NCI-H510A treated with DMSO at 0.1 percent for 48 hours (cell line): ENCODE results near the gene GAB3.
"Not testable (repeated sequence)": the region's sequence is repeated elsewhere in the genome, so short reads cannot be mapped to it uniquely, and the experiment has no call there.

Experiments
- DNase-seq: peaks from one replicate; lab custom pipeline; 2025; lab: John Stamatoyannopoulos, UW

Gene GAB3

DNA sequence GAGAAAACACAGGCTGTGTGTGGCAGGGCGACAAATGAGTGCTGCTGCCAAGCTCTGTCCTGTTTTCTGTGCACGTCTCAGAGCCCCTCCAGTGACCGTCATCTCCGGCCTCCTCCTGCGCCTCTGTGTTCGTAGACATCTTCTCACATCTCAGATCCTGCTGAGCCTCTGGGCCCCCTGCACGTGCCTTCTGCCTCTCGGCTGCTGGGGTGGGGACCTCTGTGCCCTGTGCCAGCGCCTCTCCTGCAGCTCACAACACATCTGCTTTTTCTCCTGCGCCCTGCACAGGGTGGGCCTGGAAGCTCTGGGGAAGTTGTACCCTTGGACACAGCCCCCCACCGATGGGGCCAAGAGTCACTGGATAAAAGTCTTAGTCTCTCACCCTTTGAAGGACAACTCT lies 95.1 kb downstream of the GAB3 start:
- no peak for DNase-seq

GRCh38 chrX:154655346-154655745 lies 95.5 kb downstream of the GAB3 start:
- no peak for DNase-seq

DNA sequence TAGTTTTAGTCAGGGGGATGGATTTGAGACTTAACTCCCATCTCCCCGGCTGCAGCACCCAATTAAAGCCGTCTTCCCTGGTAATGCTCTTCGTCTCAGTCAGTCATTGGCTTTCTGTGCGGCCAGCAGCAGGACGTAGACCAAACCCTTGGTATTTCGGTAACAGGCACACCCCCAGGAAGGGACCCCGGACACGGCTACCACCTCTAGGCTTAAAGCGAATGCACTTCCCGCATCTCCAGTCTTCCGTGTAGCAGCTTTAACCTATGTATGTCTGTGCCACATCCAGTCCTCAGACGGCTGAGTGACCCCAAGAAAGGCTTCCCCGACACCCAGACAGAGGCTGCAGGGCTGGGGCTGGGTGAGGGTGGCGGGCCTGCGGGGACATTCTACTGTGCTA lies 96.0 kb downstream of the GAB3 start:
- DNase-seq = no peak

DNA sequence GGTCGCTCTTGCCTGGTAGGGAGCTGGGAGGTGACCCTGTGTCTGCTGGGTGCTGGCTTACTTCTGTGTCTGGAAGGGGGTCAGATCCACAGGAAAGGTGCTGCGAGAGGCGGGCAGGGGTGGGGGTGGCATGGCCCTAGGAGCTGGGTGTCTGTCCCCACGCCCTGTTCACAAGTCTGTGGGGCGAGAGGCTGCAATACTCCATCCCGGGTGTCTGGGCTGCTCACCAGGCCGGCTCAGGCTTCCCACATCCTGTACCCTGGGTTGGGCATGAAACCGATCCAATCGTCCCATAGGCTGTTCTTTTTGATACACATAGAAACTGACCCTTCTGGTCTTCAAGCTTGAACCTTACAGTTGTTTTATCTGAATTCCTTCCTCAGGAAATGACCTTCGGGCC lies 96.5 kb downstream of the GAB3 start:
- no peak for DNase-seq

DNA sequence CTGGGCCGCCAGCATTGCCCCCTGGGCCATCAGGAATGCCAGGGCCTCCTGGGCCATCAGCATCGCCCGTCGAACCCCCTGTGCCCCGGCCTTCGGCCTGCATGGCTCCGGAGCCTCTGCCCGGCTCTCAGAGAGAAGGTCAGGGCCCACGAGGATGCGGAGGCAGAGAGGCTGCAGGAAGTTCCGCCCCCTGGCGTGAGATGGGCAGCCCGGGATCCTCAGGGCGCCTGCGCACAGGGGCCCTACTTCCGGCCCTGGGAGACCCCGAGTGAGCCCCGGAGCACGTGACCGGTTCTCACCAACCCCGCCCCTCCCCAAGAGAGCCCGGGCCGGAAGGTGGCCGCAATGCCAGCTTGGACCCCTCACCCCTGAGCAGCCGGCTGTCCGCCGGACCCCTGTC lies 97.5 kb downstream of the GAB3 start, which contains the start of gene CTAG2:
Gene CTAG2, minus strand, starts transcription at position 167 of the 400 bp plus-strand sequence. Its CDS starts 64 bp downstream, at position 103.
- not testable (repeated sequence) for DNase-seq

DNA sequence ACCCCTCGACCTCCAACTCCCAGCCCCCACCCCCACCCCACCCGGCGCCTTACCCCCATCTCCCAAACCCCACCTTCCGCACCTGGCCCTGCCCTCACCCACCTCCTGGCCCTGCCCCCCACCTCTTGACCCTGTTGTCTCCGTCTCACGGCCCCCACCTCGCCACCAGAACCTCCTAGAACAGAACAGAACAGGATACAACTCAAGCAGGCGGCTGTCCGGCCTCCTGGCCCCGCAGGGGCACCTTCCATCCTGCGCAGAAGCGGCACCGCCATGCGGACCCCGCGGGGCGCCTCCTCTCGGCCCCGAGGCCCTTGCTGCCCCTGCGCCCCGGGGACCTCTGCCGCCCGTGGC lies 97.9 kb downstream of the GAB3 start:
- DNase-seq = no peak

DNA sequence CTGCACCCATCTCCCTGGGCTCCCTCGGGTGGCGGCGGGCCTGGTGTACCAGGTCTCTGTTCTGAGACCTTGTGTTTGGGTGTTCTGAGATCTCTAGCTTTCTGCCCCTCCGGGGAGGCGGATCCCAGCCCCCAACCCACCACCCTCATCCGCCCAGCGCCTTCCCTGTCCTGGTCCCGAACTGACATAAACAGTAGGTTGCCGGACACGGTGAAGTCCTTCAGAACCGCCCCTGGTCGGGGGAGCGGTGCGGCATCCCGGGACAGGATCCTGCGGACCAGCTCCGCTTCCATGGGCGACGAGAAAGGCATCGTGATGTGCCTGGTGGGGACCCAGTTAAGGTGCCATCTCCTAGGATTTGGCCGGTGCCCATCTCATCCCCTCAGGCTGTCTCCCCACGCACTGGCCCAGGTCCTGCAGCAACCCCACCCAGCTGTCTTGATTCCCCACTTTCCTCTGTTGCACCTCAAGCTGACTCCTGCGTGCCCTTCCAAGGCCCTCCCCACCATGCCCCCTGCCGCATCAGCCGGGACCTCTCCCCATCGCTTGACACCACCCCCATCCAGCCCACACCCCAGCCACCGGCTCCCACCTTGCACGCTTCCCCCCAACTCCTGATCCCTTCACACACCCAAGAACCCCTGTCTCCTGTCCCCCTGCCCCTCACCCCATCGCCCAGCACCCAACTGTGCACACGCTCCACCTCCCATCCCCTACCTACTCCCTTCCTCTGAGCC lies 98.4 kb downstream of the GAB3 start:
- DNase-seq = no peak

GRCh38 chrX:154650221-154650510 lies 100.7 kb downstream of the GAB3 start:
- no peak for DNase-seq

GRCh38 chrX:154649503-154650220 lies 101.2 kb downstream of the GAB3 start:
- DNase-seq = no peak

- DNase-seq = no peak
These were observed 101.9 kb downstream of the GAB3 start for GRCh38 chrX:154648931-154649330.

GRCh38 chrX:154645745-154646378 lies 105.0 kb downstream of the GAB3 start:
- DNase-seq = not testable (repeated sequence)

DNA sequence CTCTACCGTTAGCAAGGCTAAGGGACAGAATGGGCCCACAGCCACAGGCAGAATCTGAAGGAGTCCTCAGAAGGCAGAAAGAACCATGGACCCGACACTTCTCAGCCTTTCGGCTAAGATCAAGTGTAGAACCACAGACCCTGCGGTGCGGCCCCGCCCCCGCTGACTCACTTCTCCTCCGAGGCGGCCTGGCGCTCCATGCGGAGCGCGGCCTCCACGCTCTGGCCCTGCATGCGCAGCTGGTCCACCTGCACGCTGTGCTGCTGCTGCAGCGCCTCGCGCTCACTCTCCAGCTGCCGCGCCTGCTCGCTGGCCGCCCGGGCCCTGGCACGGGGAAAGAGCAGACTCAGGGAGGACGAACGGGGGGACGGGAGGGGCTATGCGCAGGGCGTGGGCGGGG lies 107.2 kb downstream of the GAB3 start:
- DNase-seq = not testable (repeated sequence)

- DNase-seq = not testable (repeated sequence)
These were observed 109.1 kb downstream of the GAB3 start for GRCh38 chrX:154641740-154642139.

GRCh38 chrX:154633661-154634060 lies 117.2 kb downstream of the GAB3 start:
- not testable (repeated sequence) for DNase-seq

GRCh38 chrX:154630949-154631348 lies 119.9 kb downstream of the GAB3 start:
- DNase-seq = not testable (repeated sequence)

GRCh38 chrX:154628960-154629359 lies 121.9 kb downstream of the GAB3 start:
- not testable (repeated sequence) for DNase-seq
